H1 (cell line): ENCODE results near the gene PRMT5. TPM values are rescaled to one million over a fixed set of nuclear protein-coding genes. Genes with fewer than 3 reads are reported as not detected.

Source experiments
- CTCF ChIA-PET: fragments of 300-600 bp; sonication (Branson Sonifier 250); formaldehyde crosslinking; loops from one replicate; lab custom pipeline; 2021; ENCODE audit not compliant: partially characterized antibody; lab: Charles Lee
- POLR2A ChIA-PET: fragments of 300-600 bp; sonication (Branson Sonifier 250); formaldehyde crosslinking; loops from one replicate; lab custom pipeline; 2021; ENCODE audit warnings: inconsistent platforms; ENCODE audit not compliant: partially characterized antibody; lab: Charles Lee
- DNase-seq, 2 experiments: peaks; one replicate each; pipeline versions ENCODE4 v3.0.0 to v3.0.0-alpha.2; 2010 to 2022; ENCODE audit warnings: low spot score in 2 of 2, low read depth in 1 of 2, mixed read lengths in 1 of 2
- FAIRE-seq: peaks from 2 replicates; lab custom pipeline; 2011; peaks lifted over from hg19 to GRCh38; lab: Jason Lieb, UNC
- H2AFZ ChIP-seq: 2 replicates; pipeline ENCODE4 v1.8.1; 2012; ENCODE audit warnings: low read length, inconsistent platforms
- H2AK5ac ChIP-seq: 2 replicates; pipeline ENCODE4 v1.6.1; 2013; ENCODE audit warnings: low read depth, low read length
- H2BK120ac ChIP-seq: replicated peaks from 2 replicates; pipeline ENCODE3; 2013; ENCODE audit warnings: low read depth, low read length, inconsistent platforms
- H2BK12ac ChIP-seq: 2 replicates; pipeline ENCODE4 v1.6.1; 2013; ENCODE audit warnings: low read depth, low read length
- H2BK15ac ChIP-seq: 2 replicates; pipeline ENCODE4 v1.6.1; 2013; ENCODE audit warnings: low read length
- H2BK20ac ChIP-seq: 2 replicates; pipeline ENCODE4 v1.6.1; 2013; ENCODE audit warnings: low read length
- H2BK5ac ChIP-seq: 2 replicates; pipeline ENCODE4 v1.6.1; 2013; ENCODE audit warnings: low read depth, low read length
- H3K14ac ChIP-seq: 2 replicates; pipeline ENCODE4 v1.6.1; 2013; ENCODE audit warnings: inconsistent platforms; ENCODE audit not compliant: insufficient read length
- H3K18ac ChIP-seq: 2 replicates; pipeline ENCODE4 v1.6.1; 2013; ENCODE audit warnings: low read length; ENCODE audit errors: extremely low read depth
- H3K23ac ChIP-seq: 2 replicates; pipeline ENCODE4 v1.6.1; 2013; ENCODE audit warnings: inconsistent platforms; ENCODE audit not compliant: insufficient read length
- H3K23me2 ChIP-seq: 2 replicates; pipeline ENCODE4 v1.6.1; 2013; ENCODE audit warnings: low read depth, low read length
- H3K27ac ChIP-seq: 2 replicates; pipeline ENCODE4 v1.6.1; 2011; ENCODE audit warnings: low read depth, low read length, inconsistent platforms
- H3K27me3 ChIP-seq, 4 experiments: replicated peaks in 1 of 4; 1 replicate in 1 of 4; 2 replicates in 3 of 4; pipeline versions ENCODE4 v1.6.1 to v1.8.1; 2011 to 2013; ENCODE audit warnings: low read length in 3 of 4, mild to moderate bottlenecking in 3 of 4, inconsistent platforms in 2 of 4, mixed read lengths in 2 of 4, moderate library complexity in 1 of 4; ENCODE audit not compliant: control insufficient read depth in 3 of 4, insufficient read depth in 3 of 4; ENCODE audit errors: extremely low read depth in 1 of 4
- H3K36me3 ChIP-seq, 4 experiments: 2 replicates each; pipeline versions ENCODE4 v1.6.1 to v1.8.1; 2011 to 2013; ENCODE audit warnings: mild to moderate bottlenecking in 4 of 4, low read length in 3 of 4, moderate library complexity in 2 of 4, control low read depth in 1 of 4, inconsistent platforms in 1 of 4; ENCODE audit not compliant: insufficient read depth in 4 of 4, control insufficient read depth in 2 of 4
- H3K4ac ChIP-seq: replicated peaks from 2 replicates; pipeline ENCODE3; 2013; ENCODE audit warnings: low read length, low read depth, mixed read lengths, inconsistent platforms; ENCODE audit not compliant: insufficient read length
- H3K4me1 ChIP-seq, 4 experiments: replicated peaks in 1 of 4; 1 replicate in 1 of 4; 2 replicates in 3 of 4; pipeline versions ENCODE4 v1.6.1 to v1.8.1; 2011 to 2013; ENCODE audit warnings: low read length in 3 of 4, inconsistent platforms in 2 of 4, mixed read lengths in 1 of 4; ENCODE audit not compliant: insufficient read depth in 4 of 4, control insufficient read depth in 3 of 4
- H3K4me2 ChIP-seq, 2 experiments: 2 replicates each; pipeline versions ENCODE4 v1.6.1 to v1.8.1; 2011 to 2013; ENCODE audit warnings: low read depth in 2 of 2, low read length in 2 of 2, control low read depth in 1 of 2, inconsistent platforms in 1 of 2, mild to moderate bottlenecking in 1 of 2; ENCODE audit not compliant: insufficient read depth in 1 of 2
- H3K4me3 ChIP-seq, 4 experiments: fragments of 200-600, 300-600 bp in 1 of 4; sonication (generic), shearing (Covaris generic), sonication (Bioruptor Twin) in 1 of 4; 2 replicates each; pipeline versions ENCODE4 v1.5.1 to v1.8.1; 2011 to 2016; ENCODE audit warnings: low read length in 4 of 4, low read depth in 3 of 4, control low read depth in 2 of 4, inconsistent platforms in 2 of 4, mild to moderate bottlenecking in 2 of 4, mixed read lengths in 1 of 4, moderate library complexity in 1 of 4; ENCODE audit not compliant: insufficient read depth in 2 of 4; ENCODE audit errors: extremely low read depth in 1 of 4
- H3K56ac ChIP-seq: replicated peaks from 2 replicates; pipeline ENCODE3; 2013; ENCODE audit warnings: low read depth, mild to moderate bottlenecking, mixed read lengths, low read length, inconsistent platforms; ENCODE audit not compliant: insufficient read length
- H3K79me1 ChIP-seq: 2 replicates; pipeline ENCODE4 v1.6.1; 2013; ENCODE audit warnings: low read depth, low read length, control low read depth
- H3K79me2 ChIP-seq, 2 experiments: 2 replicates each; pipeline versions ENCODE4 v1.6.1 to v1.8.1; 2012 to 2013; ENCODE audit warnings: low read length in 2 of 2, mild to moderate bottlenecking in 2 of 2, inconsistent platforms in 1 of 2; ENCODE audit not compliant: insufficient read depth in 2 of 2, control insufficient read depth in 1 of 2
- H3K9ac ChIP-seq, 4 experiments: replicated peaks in 1 of 4; 1 replicate in 1 of 4; 2 replicates in 3 of 4; pipeline versions ENCODE4 v1.6.1 to v1.8.1; 2011 to 2013; ENCODE audit warnings: low read depth in 3 of 4, low read length in 3 of 4, control low read depth in 2 of 4, mild to moderate bottlenecking in 2 of 4, moderate library complexity in 2 of 4, inconsistent platforms in 1 of 4; ENCODE audit errors: extremely low read depth in 1 of 4
- H3K9me3 ChIP-seq, 2 experiments: 2 replicates each; pipeline versions ENCODE4 v1.6.1 to v1.8.1; 2012 to 2013; ENCODE audit warnings: mild to moderate bottlenecking in 2 of 2, moderate library complexity in 2 of 2, control low read depth in 1 of 2, inconsistent platforms in 1 of 2, low read depth in 1 of 2, low read length in 1 of 2, mixed read lengths in 1 of 2; ENCODE audit not compliant: insufficient read depth in 2 of 2
- H4K20me1 ChIP-seq, 2 experiments: replicated peaks in 1 of 2; 2 replicates each; pipeline versions ENCODE3 to v1.8.1; 2011 to 2013; ENCODE audit warnings: inconsistent platforms in 2 of 2, low read length in 2 of 2, mild to moderate bottlenecking in 1 of 2; ENCODE audit not compliant: insufficient read depth in 2 of 2, control insufficient read depth in 1 of 2
- H4K5ac ChIP-seq: 2 replicates; pipeline ENCODE4 v1.6.1; 2013; ENCODE audit warnings: low read length, low read depth, mixed read lengths, inconsistent platforms; ENCODE audit not compliant: insufficient read length
- H4K8ac ChIP-seq: 2 replicates; pipeline ENCODE4 v1.8.0; 2013; ENCODE audit warnings: mild to moderate bottlenecking, moderate library complexity, low read length, inconsistent platforms; ENCODE audit not compliant: insufficient read depth; ENCODE audit errors: extremely low read depth
- H4K91ac ChIP-seq: replicated peaks from 2 replicates; pipeline ENCODE3; 2013; ENCODE audit warnings: low read length, mixed read lengths, inconsistent platforms; ENCODE audit not compliant: insufficient read length
- BRCA1 ChIP-seq: IDR thresholded peaks from 2 replicates; pipeline ENCODE4 v1.6.1; 2012; ENCODE audit warnings: low read depth, low read length, improper control_type of control experiment
- EGR1 ChIP-seq: IDR thresholded peaks from 2 replicates; pipeline ENCODE4 v1.6.1; 2011; ENCODE audit warnings: low read depth, low read length, borderline replicate concordance
- GTF2F1 ChIP-seq: IDR thresholded peaks from 2 replicates; pipeline ENCODE4 v1.6.1; 2012; ENCODE audit warnings: low read depth, low read length, improper control_type of control experiment, borderline replicate concordance
- HDAC6 ChIP-seq: IDR thresholded peaks from one replicate; pipeline ENCODE4 v1.7.1; 2012; ENCODE audit warnings: low read depth, mild to moderate bottlenecking, inconsistent platforms, low read length, moderate library complexity
- NRF1 ChIP-seq: IDR thresholded peaks from 2 replicates; pipeline ENCODE4 v1.6.1; 2011; ENCODE audit warnings: mild to moderate bottlenecking, low read depth, low read length, improper control_type of control experiment
- RBBP5 ChIP-seq: IDR thresholded peaks from 2 replicates; pipeline ENCODE4 v1.7.1; 2012; ENCODE audit warnings: low read depth, mild to moderate bottlenecking, inconsistent platforms, low read length, moderate library complexity, borderline replicate concordance
- RXRA ChIP-seq: IDR thresholded peaks from 2 replicates; pipeline ENCODE4 v1.6.1; 2011; ENCODE audit warnings: low read depth, mild to moderate bottlenecking, low read length, moderate library complexity; ENCODE audit not compliant: insufficient read depth
- SIX5 ChIP-seq: IDR thresholded peaks from 2 replicates; pipeline ENCODE4 v1.6.1; 2011; ENCODE audit warnings: mild to moderate bottlenecking, low read depth, low read length
- SP2 ChIP-seq: IDR thresholded peaks from 2 replicates; pipeline ENCODE4 v1.6.1; 2012; ENCODE audit warnings: mild to moderate bottlenecking, low read length, inconsistent platforms
- SP4 ChIP-seq: IDR thresholded peaks from 2 replicates; pipeline ENCODE4 v1.6.1; 2012; ENCODE audit warnings: low read length, inconsistent platforms
- TAF1 ChIP-seq: IDR thresholded peaks from 2 replicates; pipeline ENCODE4 v1.6.1; 2011; ENCODE audit warnings: mild to moderate bottlenecking, low read depth, low read length
- TAF7 ChIP-seq: optimal IDR thresholded peaks from 2 replicates; pipeline ENCODE3; 2011; ENCODE audit warnings: low read depth, mild to moderate bottlenecking, inconsistent platforms, low read length, moderate library complexity, borderline replicate concordance
- WGBS, 2 experiments: shearing (Covaris generic) in 1 of 2; methylation state at CpG; one replicate each; pipeline versions ENCODE4 v1.1.6 to v1.1.7; 2013 to 2015; ENCODE audit warnings: low lambda C conversion rate in 2 of 2, mixed read lengths in 2 of 2, inconsistent platforms in 1 of 2, low coverage in 1 of 2, missing lambda C conversion rate in 1 of 2; ENCODE audit not compliant: insufficient replicate concordance in 2 of 2, insufficient coverage in 1 of 2, insufficient read length in 1 of 2; ENCODE audit errors: extremely low coverage in 1 of 2, missing lambda C conversion rate in 1 of 2; 5-methylcytosine and 5-hydroxymethylcytosine counted together
- polyA plus RNA-seq, 7 experiments: library from polyadenylated mRNA; depleted of rRNA in 3 of 7; stranded (reverse) in 5 of 7; unstranded in 2 of 7; fragments of >200 nt in 5 of 7; fragments of 200-250 nt in 2 of 7; gene quantifications; 1 replicate in 5 of 7; 2 replicates in 1 of 7; 4 replicates in 1 of 7; pipeline versions ENCODE4 v1.2.1 to v1.2.3, GENCODE V29; 2011 to 2013; ENCODE audit warnings: missing spikeins in 2 of 7, mixed read lengths in 2 of 7
- total RNA-seq: library from RNA; stranded (reverse); fragmentation: NEBNext Ultra II Directional; extraction: Animal tissue kit (Norgen Biotek cat#: 25700); gene quantifications from 2 replicates; pipeline ENCODE4 v1.2.1, GENCODE V29; 2021
- TF ChIP-seq, protein P1 (sequence below): IDR thresholded peaks from 2 replicates; pipeline ENCODE4 v1.6.1; 2012; ENCODE audit warnings: inconsistent platforms

Gene PRMT5
- total and polyA plus RNA-seq, 2 of the 8 experiments (the other 6 are each of a cell fraction or from before 2014, with no cell fraction given) = 171 to 402 TPM

GRCh38 chr14:22872833-22873520 is 56.2 kb downstream of the PRMT5 start:
- H4K5ac ChIP-seq = no peak overlapping the region
- no peaks in the 10 kb centered on the region for H3K9me3 ChIP-seq
- no peak overlapping the region for H2BK15ac ChIP-seq
- no peak overlapping the region for H3K56ac ChIP-seq
- FAIRE-seq (no peak), DNase-seq (peak in 1 of 2 experiments; percentile 48)
- POLR2A ChIA-PET = interaction anchor here (0.9 to 6.6 kb wide), 5 partner anchors 11 to 134 kb away, joined by 3 to 54 read pairs (median 8); partner anchors contain the start of genes RBM23 and REM2
- CTCF ChIA-PET = interaction anchor here (0.7 to 56.0 kb wide), 18 partner anchors 7 to 315 kb away, joined by 3 to 1562 read pairs (median 4); partner anchors contain the start of genes MMP14, MRPL52, OXA1L and REM2
- H3K14ac ChIP-seq = no peak overlapping the region
- H3K4me3 ChIP-seq = peak overlapping the region in 3 of 4 experiments; percentile 76 to 86 (median 85); a peak in 4 of 8 replicates
- H3K18ac ChIP-seq = no peak overlapping the region
- H2BK20ac ChIP-seq = no peak overlapping the region
- H3K79me2 ChIP-seq = no peaks in the 10 kb centered on the region
- H4K8ac ChIP-seq = no peak overlapping the region
- no peak overlapping the region for H3K27ac ChIP-seq
- H2BK5ac ChIP-seq = no peak overlapping the region
- no peaks in the 10 kb centered on the region for H3K27me3 ChIP-seq
- H3K4me1 ChIP-seq = peaks cover 0 to 9% (median 3%) of the 10 kb centered on the region in 4 experiments; a peak in 4 of 7 replicates
- peak overlapping the region in 2 of 4 experiments; percentile 0 to 32; a peak in 1 of 7 replicates for H3K9ac ChIP-seq
- 58% methylated on average over 10 of the region's 10 CpGs; no CpG with 5 or more reads in 1 of the 2 experiments for WGBS, 2 experiments
- no peak overlapping the region for H3K23ac ChIP-seq
- no peak overlapping the region for H2BK120ac ChIP-seq
- peak overlapping the region; percentile 51 to 87; a peak in 3 of 4 replicates for H3K4me2 ChIP-seq
- peak overlapping the region; percentile 32; the same call in 1 of the 2 replicates for H2BK12ac ChIP-seq
- no peaks in the 10 kb centered on the region for H3K79me1 ChIP-seq
- H3K23me2 ChIP-seq = peaks cover 5% of the 10 kb centered on the region
- no peak overlapping the region for H4K91ac ChIP-seq
- no peak overlapping the region for H2AK5ac ChIP-seq
- H2AFZ ChIP-seq = 0 out of 2 replicates have a peak overlapping the region, but pooled peaks have one; percentile 2
- no peaks in the 10 kb centered on the region for H4K20me1 ChIP-seq
- H3K4ac ChIP-seq = peak overlapping the region; percentile 24
- H3K36me3 ChIP-seq = no peaks in the 10 kb centered on the region; a peak in 1 of 8 replicates
- no peak for TF ChIP-seq TAF1
- TF ChIP-seq RBBP5 = no peak
- TF ChIP-seq, protein P1, sequence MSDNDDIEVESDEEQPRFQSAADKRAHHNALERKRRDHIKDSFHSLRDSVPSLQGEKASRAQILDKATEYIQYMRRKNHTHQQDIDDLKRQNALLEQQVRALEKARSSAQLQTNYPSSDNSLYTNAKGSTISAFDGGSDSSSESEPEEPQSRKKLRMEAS = no peak; the same call in 1 of the 2 replicates
- no peak for TF ChIP-seq HDAC6
- TF ChIP-seq BRCA1 = no peak
- no peak for TF ChIP-seq SIX5
- TF ChIP-seq TAF7 = no peak
- TF ChIP-seq GTF2F1 = no peak
- TF ChIP-seq SP4 = no peak
- TF ChIP-seq SP2 = no peak
- no peak for TF ChIP-seq NRF1
- no peak for TF ChIP-seq RXRA
- TF ChIP-seq EGR1 = no peak
